Hypothalamus (tissue), 51 donors: ENCODE results near the gene AHDC1.
"Not testable (repeated sequence)": the region's sequence is repeated elsewhere in the genome, so short reads cannot be mapped to it uniquely, and the experiment has no call there.

Source experiments
- DNase-seq, 51 donors: peaks; one replicate each; lab custom pipeline; 2025; lab: John Stamatoyannopoulos, UW

Gene AHDC1

GRCh38 chr1:27538305-27538676 lies 65.7 kb downstream of the AHDC1 start:
- DNase-seq, result not testable (repeated sequence)

- peak in 44 of 51 donors; percentile 29 to 92 (median 68) for DNase-seq
Measured at GRCh38 chr1:27536767-27537166, 67.2 kb downstream of the AHDC1 start.

- DNase-seq, result peak in 36 of 51 donors; percentile 27 to 77 (median 56)
Measured at GRCh38 chr1:27536010-27536757, 67.8 kb downstream of the AHDC1 start.

- no peak for DNase-seq
Measured at GRCh38 chr1:27535386-27535785, 68.6 kb downstream of the AHDC1 start.

- DNase-seq, result no peak
Measured at GRCh38 chr1:27531959-27532685, 71.8 kb downstream of the AHDC1 start.

GRCh38 chr1:27530192-27530591 lies 73.8 kb downstream of the AHDC1 start:
- no peak for DNase-seq

- DNase-seq, result no peak
Measured at GRCh38 chr1:27529704-27530018, 74.3 kb downstream of the AHDC1 start.

GRCh38 chr1:27528818-27529703 lies 74.9 kb downstream of the AHDC1 start:
- DNase-seq, result peak in 42 of 51 donors; percentile 28 to 87 (median 62)

- DNase-seq, result peak in 34 of 51 donors; percentile 15 to 78 (median 60)
Measured at GRCh38 chr1:27527890-27528817, 75.8 kb downstream of the AHDC1 start.

GRCh38 chr1:27527223-27527889 lies 76.6 kb downstream of the AHDC1 start:
- DNase-seq, result peak in 20 of 51 donors; percentile 17 to 65 (median 40)

- DNase-seq, result peak in 4 of 51 donors; percentile 31 to 61 (median 48)
Measured at GRCh38 chr1:27526569-27527222, 77.2 kb downstream of the AHDC1 start.

- peak in 27 of 51 donors; percentile 13 to 52 (median 28) for DNase-seq
Measured at GRCh38 chr1:27525296-27526272, 78.4 kb downstream of the AHDC1 start.

GRCh38 chr1:27523337-27524020 lies 80.5 kb downstream of the AHDC1 start:
- DNase-seq, result no peak

- DNase-seq, result peak in 31 of 51 donors; percentile 18 to 78 (median 49)
Measured at GRCh38 chr1:27522432-27523336, 81.3 kb downstream of the AHDC1 start.

GRCh38 chr1:27521861-27522431 lies 82.0 kb downstream of the AHDC1 start:
- DNase-seq, result peak in 2 of 51 donors; percentile 56 to 72
